Pulmonary artery endothelial cell (primary cell): ENCODE data around the gene PRKRA. TPM values are rescaled to one million over a fixed set of nuclear protein-coding genes. Genes with fewer than 3 reads are reported as not detected.
"Not testable (repeated sequence)": the region's sequence is repeated elsewhere in the genome, so short reads cannot be mapped to it uniquely, and the experiment has no call there.

Experiments used
- DNase-seq: peaks from one replicate; pipeline ENCODE4 v3.0.0-alpha.2; 2011; ENCODE audit warnings: low read depth, low spot score
- total RNA-seq: library from RNA; depleted of rRNA; stranded (reverse); fragments of >200 nt; gene quantifications from 2 replicates; pipeline ENCODE4 v1.2.3, GENCODE V29; 2014

Gene PRKRA
- total RNA-seq, 1 donor from 2014 or later: 34.1 TPM

DNA sequence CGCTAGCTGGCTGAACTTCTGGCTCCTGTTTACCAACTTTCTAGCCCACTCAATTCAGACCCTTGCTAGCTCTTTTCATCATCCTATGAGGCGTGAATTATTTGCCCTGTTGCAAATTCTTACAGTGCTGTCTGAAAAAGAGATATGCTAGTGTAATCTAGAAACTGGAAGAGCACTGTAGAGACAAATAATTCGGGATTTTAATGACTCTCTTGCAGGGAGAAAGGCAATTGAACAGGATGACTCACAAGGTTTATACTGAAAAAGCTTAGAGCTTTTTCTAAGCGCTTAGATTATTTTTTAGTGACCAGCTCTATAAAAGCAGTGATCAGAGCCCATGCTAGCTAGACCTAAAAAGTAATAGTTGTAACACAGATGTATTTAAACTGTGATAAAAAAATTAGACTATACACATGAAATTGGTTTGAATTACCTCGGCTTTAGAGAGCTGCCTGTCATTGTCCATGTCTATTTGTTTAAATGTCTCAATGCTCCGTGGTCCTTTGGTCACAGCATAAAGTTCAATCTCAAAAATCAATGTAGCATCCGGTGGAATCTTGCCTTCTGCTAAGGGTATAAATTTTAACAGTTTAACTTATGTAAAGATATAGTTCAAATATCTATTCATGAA, 18.4 kb upstream of the PRKRA start:
- no peak for DNase-seq

DNA sequence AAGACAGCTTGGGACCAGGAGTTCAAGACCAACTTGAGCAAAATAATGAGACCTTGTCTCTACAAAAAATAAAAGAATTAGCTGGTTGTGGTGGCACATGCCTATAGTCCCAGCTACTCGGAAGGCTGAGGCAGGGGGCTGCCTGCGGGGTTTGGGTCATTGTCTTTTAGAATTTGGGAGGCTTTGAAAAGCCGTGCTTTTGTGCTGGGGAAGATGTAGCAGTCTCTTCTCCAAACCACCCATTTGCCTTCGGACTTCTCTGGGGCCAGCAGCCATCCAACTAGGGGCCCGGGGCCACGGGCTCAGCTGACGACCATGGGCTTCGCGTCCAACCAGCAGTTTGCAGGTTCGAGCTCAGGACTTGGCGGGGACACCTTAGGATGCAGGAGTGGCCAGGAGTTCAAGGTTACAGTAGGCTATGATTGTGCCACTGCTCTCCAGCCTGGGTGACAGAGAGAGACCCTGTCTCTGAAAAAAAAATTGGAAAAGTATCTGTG, 6.5 kb upstream of the PRKRA start:
- DNase-seq: no peak

DNA sequence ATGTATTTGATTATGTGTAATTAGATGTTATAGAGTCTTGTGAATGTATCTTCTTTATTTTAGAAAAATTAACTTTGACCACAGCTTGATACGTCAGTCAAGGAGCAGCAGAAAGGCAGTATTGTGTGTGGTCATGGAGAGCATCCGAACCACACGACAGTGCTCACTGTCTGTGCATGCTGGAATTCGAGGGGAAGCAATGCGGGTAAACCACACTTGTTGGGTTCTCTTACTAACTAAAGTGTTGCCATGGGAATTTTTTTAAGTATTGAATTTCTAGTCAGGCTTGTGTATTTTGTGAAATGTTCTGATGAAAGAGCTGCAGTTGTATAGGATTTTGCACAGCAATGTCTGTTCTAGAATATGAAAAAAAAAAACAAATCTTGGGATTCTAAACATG, 5.0 kb upstream of the PRKRA start:
- DNase-seq: no peak

DNA sequence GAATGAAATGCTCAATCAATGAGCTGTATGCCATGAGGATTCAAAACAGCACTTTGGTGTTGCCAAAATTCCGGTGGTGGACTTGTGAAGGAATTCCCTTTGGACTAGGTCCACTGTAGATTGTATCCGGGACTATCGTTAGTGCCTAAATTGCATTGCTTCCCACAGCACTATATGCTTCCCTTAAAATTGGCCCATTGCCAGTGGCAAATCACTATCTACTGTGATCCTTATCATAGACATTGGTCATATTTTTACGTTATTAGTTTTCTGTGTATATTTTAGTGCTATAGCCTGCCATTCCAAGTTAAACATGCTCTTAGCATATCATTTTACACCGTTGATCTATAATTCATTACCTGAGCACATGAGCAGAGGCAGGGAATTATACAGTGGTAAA, 1.9 kb upstream of the PRKRA start:
- no peak for DNase-seq

DNA sequence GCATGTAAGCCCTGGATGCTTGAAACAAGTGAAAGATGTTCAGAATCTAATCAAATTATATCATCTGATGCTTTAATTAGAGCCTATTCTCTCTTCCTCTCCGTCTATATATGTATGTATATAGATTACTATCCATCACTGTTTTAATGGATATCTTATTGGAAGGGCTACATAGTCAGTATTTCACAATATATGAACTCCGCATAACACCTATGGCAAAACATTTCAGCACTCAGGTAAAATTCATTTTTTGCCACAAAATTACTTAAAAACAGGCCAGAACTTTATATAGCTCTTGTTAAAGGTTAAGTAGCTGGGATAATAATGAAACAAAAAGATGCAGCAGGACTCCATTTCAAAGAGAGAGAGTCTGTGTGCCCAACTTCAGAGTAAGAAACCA, 1.4 kb upstream of the PRKRA start:
- no peak for DNase-seq

DNA sequence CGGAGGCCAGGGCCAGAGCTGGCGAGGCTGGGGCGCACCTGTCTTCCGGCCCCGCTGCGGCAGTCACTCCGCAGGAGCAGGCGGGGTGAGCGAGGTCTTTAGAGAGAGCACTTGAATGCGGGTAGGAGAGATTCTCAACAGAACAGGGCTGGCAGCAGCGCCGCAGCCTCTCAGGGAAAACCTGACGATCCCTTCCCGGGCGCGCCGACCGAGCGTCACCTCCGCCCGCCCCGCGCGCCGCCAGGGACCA, 526 bp downstream of the PRKRA start:
- no peak for DNase-seq

DNA sequence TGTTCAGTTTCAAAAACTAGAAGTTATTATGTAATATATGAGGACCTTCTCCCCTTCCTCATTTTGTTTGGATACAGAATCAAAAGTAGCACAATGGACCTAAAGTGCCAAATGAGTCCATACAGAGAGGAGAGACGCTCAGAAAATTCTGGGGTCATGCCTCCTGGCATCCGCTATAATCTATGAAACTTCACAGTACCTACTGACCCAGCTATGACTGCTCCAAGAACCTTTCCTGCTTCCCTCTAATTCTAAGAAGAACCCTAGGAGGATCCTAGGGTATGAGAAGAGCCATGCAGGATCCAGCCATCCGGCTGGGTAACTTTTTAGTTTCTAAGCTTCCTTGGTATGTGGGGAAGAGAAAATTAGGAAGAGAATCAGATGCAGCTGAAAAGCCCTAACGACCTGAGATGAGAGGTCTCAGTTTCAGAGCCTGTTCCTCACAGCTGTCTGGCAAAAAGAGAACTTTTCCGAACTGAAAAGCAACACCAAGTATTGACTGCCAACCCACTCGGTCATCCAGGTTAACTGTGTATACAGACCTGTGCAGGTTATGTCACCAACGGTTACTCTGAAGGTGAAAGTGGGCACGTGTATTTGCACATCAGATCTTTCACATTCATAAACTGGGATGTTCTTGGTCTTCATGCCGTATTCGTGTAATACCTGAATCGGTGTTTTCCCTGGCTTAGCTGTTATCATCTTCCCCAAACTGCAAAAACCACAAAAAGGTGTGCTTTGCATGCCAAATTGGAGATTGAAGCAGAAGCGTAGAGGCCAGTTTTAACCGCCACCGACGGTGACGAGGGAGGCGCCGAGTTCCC, 1.1 kb downstream of the PRKRA start:
- DNase-seq: no peak

DNA sequence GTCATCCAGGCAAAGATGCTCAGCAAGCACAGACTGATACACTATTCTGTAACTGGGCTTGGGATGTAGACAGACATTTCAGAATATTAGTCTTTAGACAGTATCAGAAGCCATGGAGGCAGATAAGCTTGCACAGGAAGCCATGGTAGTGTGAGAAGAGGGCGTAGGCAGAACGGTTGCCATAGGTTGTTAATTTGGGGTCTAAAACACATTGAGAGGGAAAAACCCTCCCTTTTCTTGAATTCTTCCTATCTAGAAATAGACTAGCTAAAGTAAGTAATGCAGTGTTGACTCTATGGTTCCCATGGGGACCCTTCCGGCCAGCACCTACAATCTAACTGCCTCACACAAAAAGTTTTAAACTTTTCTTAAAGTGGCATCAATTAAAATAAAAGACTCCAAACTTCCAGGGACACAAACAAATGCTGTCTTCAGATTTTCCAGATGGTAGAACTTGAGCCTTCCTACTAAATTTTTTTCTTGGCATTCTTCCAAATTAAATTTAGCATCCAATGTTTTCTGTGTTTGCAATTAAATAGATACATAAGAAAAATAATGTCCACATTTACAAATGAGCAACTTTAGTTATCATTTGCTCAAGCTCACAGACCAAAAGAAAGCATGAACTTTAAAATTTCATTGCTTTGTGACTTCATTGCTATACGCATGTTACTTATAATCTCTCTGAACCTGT, 1.9 kb downstream of the PRKRA start:
- no peak for DNase-seq

DNA sequence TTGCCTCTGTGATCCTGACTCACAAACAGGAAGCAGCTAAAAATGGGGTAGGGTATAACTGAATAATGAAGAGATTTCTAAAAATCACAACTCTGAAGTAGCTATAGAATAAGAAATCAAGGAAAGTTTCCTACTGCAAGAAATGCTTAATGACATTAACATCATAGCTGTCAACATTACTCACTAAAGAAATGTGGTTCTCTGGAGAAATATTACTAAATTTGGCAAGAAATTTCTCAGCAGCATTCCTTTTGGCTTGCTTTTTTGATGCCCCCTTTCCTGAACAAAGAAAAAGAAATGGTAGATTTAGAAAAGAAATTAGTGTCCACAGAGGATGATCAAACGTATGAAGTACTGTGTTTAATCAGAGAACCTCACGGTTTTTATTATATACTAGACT, 9.5 kb downstream of the PRKRA start:
- no peak for DNase-seq

DNA sequence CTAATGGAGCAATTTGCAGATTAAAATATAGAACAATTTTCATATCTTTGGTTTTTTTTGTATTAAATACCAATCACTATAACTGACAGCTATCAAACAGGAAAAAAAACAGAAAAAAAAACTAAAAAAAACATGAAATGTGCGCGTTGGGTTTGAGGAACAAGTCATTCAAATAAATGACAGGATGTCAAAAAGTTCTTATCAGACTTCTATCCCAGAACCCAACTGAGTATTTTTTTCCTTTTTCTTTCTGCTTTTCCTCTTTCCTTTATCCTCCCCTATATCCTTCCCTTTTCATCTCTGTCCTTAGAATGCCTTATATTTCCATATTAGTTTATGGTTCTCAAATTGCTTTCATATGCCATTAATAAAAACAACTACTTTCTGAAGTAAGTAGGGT, 14.3 kb downstream of the PRKRA start:
- DNase-seq: no peak

DNA sequence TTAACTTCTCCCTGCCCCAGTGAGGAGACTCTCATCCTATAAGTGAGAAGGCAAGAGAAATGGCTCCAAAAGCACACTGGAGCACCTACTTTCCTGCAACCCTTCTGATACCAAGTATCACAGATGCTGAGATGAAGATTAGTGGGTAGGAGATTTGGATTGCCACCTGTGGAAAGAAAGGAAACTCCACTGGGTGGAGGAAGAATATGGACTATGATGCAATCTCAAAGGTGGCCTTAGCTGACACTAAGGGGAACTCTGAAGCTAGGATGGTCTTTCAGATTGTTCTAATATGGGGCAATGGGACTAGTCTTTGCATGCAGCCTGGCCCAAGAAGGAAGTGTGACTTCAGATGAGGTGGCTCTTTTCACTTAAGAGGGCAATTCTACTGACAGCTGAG, 21.6 kb downstream of the PRKRA start:
- DNase-seq: no peak

DNA sequence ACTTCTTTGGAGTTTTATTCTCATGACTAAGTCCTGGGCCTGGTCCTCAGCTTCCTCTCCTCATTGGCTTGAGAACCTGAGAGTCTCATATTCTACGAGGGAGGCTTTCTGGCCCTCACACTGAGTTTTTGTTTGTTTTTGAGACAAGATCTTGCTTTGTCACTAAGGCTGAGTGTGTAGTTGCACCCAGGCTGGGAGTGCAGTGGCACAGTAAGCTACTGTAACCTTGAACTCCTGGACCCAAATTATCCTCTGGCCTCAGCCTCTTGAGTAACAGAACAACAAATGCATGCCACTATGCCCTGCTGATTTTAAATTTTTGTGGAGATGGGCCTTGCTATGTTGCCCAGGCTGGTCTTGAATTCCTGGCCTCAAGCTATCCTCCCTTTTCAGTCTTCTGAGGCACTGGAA, 22.6 kb downstream of the PRKRA start:
- DNase-seq: no peak

DNA sequence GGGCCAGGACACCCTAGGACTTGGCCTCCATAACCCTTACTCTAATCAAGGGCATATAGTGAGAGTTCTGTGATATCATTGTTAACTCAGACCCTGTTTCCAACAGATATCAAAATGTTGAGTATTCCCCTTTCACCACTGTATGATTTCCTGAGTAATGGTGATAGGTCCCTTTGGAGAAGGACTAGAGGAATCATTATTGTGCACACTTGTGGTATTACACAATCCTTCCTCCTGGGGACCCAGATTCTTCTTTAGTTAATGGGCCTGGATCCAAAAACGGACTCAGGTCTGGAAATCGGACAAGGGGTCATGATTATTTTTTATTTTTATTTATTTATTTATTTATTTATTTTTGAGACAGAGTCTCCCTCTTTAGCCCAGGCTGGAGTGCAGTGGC, 23.5 kb downstream of the PRKRA start:
- DNase-seq: no peak

DNA sequence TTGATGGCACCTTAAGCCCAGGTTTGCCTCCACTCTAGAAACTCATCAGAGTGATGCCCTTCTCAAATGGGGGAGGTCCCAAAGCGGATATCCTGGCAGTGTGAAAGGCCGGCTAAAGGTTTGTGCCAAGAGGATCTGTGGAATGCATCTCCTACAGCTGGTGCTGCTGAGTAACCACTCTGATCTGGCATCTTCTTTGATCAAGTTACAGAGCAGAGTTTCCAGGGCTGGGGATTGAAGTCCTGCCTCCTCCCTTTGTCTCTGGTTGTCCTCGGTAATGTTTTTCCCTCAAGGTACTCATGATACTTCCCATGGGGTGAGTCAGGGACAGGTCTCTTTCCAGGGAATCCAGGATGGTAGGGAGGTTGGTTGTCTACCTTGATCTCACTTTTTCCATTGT, 24.6 kb downstream of the PRKRA start:
- DNase-seq: no peak

DNA sequence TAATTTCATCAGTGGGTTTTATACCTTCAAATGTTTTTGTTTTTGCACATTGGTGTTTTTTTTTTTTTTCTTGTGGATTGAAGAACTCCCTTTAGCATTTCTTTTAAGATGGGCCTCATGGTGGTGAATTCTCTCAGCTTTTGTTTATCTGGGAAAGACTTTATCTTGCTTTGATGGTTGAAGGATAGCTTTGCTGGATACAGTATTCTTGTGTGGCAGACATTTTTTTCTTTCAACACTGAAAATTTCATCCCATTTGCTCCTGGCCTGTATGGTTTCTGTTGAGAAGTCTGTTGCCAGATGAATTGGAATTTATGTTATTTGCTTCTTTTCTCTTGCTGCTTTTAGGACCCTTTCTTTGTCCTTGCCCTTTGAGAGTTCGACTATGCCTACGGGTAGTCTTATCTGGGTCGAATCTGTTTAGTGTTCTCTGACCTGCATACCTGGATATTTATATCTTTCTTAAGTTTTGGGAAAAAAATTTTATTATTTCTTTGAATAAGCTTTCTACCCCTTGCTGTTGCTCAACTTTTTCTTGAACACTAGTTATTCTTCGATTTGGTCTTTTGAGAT, 25.6 kb downstream of the PRKRA start:
- no peak for DNase-seq

DNA sequence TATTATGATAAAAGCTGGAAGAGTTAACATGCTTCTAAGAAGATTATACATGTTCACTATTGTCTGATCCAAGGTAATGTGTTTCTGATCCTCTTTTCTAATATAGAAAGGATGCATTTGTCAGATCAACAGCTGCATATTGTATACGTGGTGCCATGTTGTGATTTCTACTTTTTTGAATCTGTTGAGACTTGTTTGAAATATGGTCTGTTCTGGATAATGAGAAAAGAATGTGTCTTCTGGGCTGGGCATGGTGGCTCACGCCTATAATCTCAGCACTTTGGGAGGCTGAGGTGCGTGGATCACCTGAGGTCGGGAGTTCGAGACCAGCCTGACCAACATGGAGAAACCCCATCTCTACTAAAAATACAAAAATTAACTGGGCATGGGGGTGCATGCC, 27.2 kb downstream of the PRKRA start:
- DNase-seq: not testable (repeated sequence)

DNA sequence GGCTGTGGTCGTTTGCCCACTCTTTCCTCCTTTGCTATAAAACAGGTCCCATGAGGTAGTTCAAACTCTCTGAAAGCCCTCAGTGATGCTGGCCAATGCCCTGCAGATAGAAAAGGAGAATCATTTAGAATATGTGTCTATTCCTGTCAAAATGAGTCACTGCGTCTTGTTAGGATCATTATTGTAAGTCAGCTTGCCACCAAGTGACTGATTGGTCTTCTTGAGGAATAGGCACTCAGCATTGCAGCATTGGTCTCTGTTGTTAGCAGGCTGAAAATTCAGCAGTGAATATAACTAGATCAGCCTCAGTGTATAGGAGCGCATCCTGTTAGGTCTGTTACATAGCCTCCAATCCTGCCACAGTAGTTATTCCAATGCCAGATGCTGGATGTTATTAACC, 28.9 kb downstream of the PRKRA start:
- DNase-seq: no peak

DNA sequence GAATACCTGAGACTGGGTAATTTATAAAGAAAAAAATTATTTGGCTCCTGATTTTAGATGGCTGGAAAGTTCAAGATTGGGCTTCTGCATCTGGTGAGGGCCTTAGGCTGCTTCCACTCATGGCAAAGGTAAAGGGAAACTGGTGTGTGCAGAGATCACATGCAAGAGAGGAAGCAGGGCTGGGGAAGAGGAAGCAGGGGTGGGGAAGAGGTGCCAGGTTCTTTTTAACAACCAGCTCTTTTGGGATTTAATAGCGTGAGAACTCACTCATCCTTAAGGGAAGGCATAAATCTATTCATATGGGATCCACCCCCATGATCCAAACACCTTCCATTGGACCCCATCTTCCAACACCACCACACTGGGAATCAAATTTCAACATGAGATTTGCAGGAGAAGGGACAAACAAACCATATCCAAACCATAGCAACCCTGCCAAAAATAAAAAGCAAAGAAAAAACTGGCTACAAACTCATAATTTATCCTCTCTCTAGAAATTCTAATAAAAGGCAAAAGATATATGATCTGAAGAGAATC, 30.4 kb downstream of the PRKRA start:
- no peak for DNase-seq

DNA sequence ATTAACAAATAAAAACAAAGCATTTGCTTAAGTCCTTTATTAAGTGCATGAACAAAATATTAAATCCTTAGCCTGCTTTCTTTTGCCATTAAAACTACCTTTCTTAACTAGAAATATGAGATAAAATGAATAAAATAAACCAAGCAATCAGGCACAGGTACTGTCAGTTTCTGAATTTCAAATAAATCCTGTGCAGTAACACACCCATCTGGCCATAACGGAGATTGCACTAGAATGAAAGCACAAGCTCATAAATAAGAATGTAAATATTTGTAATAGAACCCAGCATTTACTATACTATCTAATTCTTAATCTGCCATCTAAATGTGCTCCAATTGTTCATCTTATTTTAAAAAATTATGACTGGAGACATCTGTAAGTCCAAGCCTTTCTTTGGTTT, 31.9 kb downstream of the PRKRA start:
- no peak for DNase-seq

DNA sequence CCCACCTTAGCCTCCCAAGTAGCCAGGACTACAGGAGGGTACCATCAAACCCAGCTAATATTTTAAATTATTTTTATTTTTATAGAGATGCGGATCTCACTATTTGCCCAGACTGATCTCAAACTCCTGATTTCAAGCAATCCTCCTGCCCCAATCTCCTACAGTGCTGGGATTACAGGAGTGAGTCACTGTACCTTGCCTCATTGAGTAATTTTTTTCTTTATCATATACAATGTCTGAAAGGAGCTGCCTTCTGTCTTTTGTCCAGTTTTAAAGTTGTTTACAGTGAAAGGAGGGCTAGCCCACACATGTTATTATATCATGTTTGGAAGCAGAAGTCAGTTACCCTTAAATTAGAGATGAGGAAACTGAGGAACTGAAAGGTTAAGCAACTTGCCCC, 32.5 kb downstream of the PRKRA start:
- no peak for DNase-seq

DNA sequence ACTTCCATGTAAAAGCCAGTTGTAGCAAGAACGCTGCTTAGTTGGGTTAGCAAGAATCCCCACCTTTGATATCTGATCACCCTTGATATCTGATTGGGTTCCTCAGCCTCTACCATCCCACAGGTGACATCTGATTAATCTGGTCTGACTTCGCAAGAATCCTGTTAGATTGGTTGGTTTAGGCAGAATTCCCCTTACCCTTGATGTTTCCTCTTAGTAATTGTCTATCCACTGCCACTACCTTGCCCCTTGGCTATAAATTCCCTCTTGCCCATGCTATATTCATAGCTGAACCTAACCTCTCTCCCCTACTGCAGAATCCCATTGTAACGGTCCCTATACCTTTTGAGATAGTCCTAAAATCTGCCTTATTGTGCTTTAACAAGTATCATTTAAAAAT, 33.1 kb downstream of the PRKRA start:
- DNase-seq: no peak

DNA sequence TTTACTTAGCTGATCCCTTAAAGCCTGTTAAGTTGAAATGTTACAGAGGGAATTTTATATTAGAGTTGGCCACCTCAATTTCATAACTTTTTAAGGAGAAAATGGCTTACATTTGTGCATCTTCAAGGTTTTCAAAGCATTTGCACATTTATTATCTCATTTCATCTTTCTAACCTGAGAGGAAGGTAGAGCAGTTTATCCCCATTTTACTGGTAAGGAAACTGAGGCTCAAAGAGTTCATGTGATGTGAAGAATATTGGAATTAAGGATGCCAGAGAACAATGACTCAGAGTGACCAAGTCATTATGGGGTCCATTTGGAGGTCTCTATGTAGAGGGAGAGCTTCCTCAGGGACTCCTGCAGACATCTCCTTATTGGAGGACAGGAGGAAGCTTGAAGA, 35.0 kb downstream of the PRKRA start:
- DNase-seq: no peak
